Measurements from ENCODE around the gene CEP290. TPM values are rescaled to one million over a fixed set of nuclear protein-coding genes. Genes with fewer than 3 reads are reported as not detected.
"Not testable (repeated sequence)": the region's sequence is repeated elsewhere in the genome, so short reads cannot be mapped to it uniquely, and the experiment has no call there.

Gene CEP290
- polyA plus RNA-seq, 3 donors: 22.7 to 26.7 (median 26.4) TPM

GRCh38 chr12:88057994-88058718, 83.7 kb downstream of the CEP290 start:
- DNase-seq (ENCODE audit: low read depth in 3 of 3, low spot score in 2 of 3): no peak

GRCh38 chr12:88056571-88056970, 85.3 kb downstream of the CEP290 start:
- no peak for DNase-seq (ENCODE audit: low read depth in 3 of 3, low spot score in 2 of 3)

- no peak for DNase-seq (ENCODE audit: low read depth in 3 of 3, low spot score in 2 of 3)
Observed at GRCh38 chr12:88052686-88053085, 89.2 kb downstream of the CEP290 start.

- DNase-seq (ENCODE audit: low read depth in 3 of 3, low spot score in 2 of 3): no peak
Observed at GRCh38 chr12:88044035-88044434, 97.9 kb downstream of the CEP290 start.

- no peak for DNase-seq (ENCODE audit: low read depth in 3 of 3, low spot score in 2 of 3)
Observed at GRCh38 chr12:88037770-88038169, 104.1 kb downstream of the CEP290 start.

GRCh38 chr12:88036353-88036965, 105.4 kb downstream of the CEP290 start:
- DNase-seq (ENCODE audit: low read depth in 3 of 3, low spot score in 2 of 3): no peak

GRCh38 chr12:88035907-88036289, 106.0 kb downstream of the CEP290 start:
- peak in 2 of 3 donors; percentile 12 to 13 for DNase-seq (ENCODE audit: low read depth in 3 of 3, low spot score in 2 of 3)

GRCh38 chr12:88035271-88035906, 106.5 kb downstream of the CEP290 start:
- peak; percentile 66 to 86 (median 71) for DNase-seq (ENCODE audit: low read depth in 3 of 3, low spot score in 2 of 3)

GRCh38 chr12:88031161-88031560, 110.7 kb downstream of the CEP290 start:
- not testable (repeated sequence) for DNase-seq (ENCODE audit: low read depth in 3 of 3, low spot score in 2 of 3)

- DNase-seq (ENCODE audit: low read depth in 3 of 3, low spot score in 2 of 3): no peak
Observed at GRCh38 chr12:88029093-88029665, 112.7 kb downstream of the CEP290 start, which contains the start of gene C12orf50. Gene C12orf50 (minus strand): TSS chr12:88029401. CDS start chr12:88026962, 2,439 bp downstream.

GRCh38 chr12:88026196-88026595, 115.7 kb downstream of the CEP290 start:
- DNase-seq (ENCODE audit: low read depth in 3 of 3, low spot score in 2 of 3): no peak

- DNase-seq (ENCODE audit: low read depth in 3 of 3, low spot score in 2 of 3): no peak
Observed at GRCh38 chr12:88017964-88018363, 123.9 kb downstream of the CEP290 start.

- DNase-seq (ENCODE audit: low read depth in 3 of 3, low spot score in 2 of 3): no peak
Observed at GRCh38 chr12:88015825-88016224, 126.1 kb downstream of the CEP290 start.

GRCh38 chr12:88011755-88012154, 130.1 kb downstream of the CEP290 start:
- no peak for DNase-seq (ENCODE audit: low read depth in 3 of 3, low spot score in 2 of 3)

- no peak for DNase-seq (ENCODE audit: low read depth in 3 of 3, low spot score in 2 of 3)
Observed at GRCh38 chr12:88006351-88006750, 135.5 kb downstream of the CEP290 start.

- DNase-seq (ENCODE audit: low read depth in 3 of 3, low spot score in 2 of 3): no peak
Observed at GRCh38 chr12:88001327-88001726, 140.6 kb downstream of the CEP290 start.

Other genes starting within 250 kb of the CEP290 start
- under 1 TPM; 0.21 to 0.45 (median 0.35) TPM for gene C12orf50, start 112.7 kb downstream of the CEP290 start, polyA plus RNA-seq (ENCODE audit: insufficient read length in 3 of 3)
- 10 to 100 TPM; 24.1 to 26.6 (median 24.6) TPM for gene TMTC3, start 219 bp upstream of the CEP290 start, polyA plus RNA-seq (ENCODE audit: insufficient read length in 3 of 3)